Thyroid gland (tissue), 4 donors: ENCODE data around the gene ULK1. TPM values are rescaled to one million over a fixed set of nuclear protein-coding genes. Genes with fewer than 3 reads are reported as not detected.

ENCODE experiments used
- DNase-seq, 2 donors: peaks; one replicate each; pipeline ENCODE4 v3.0.0-alpha.2; 2019
- H3K27ac ChIP-seq, 3 donors: fragments of 200-600 bp; sonication (generic); 1 replicate in 2 of 3; 2 replicates in 1 of 3; pipeline ENCODE4 v1.5.1; 2016 to 2019; ENCODE audit warnings: mild to moderate bottlenecking in 1 of 3, moderate library complexity in 1 of 3
- H3K27me3 ChIP-seq: fragments of 200-600 bp; sonication (generic); one replicate; pipeline ENCODE4 v1.5.1; 2019
- H3K36me3 ChIP-seq, 2 donors: fragments of 200-600 bp; sonication (generic); one replicate each; pipeline ENCODE4 v1.5.1; 2016 to 2019
- H3K4me1 ChIP-seq, 2 donors: fragments of 200-600 bp; sonication (generic); one replicate each; pipeline ENCODE4 v1.5.1; 2017 to 2019
- H3K4me3 ChIP-seq, 3 donors: fragments of 200-600 bp; sonication (generic); replicated peaks in 1 of 3; 1 replicate in 2 of 3; 2 replicates in 1 of 3; pipeline ENCODE4 v1.5.1; 2016; ENCODE audit warnings: mild to moderate bottlenecking in 1 of 3
- H3K9me3 ChIP-seq: fragments of 200-600 bp; sonication (generic); one replicate; pipeline ENCODE4 v1.5.1; 2017
- POLR2A ChIP-seq, 2 donors: fragments of 450-650 bp; IDR thresholded peaks; one replicate each; pipeline ENCODE4 v1.6.1; 2017; ENCODE audit warnings: antibody characterized with exemption in 2 of 2, mild to moderate bottlenecking in 2 of 2, moderate library complexity in 1 of 2
- WGBS, 2 donors: methylation state at CpG; one replicate each; pipeline ENCODE4 v1.1.5; 2017; 5-methylcytosine and 5-hydroxymethylcytosine counted together
- intact Hi-C: fragments of 100-400 bp; cut with DNase I; formaldehyde crosslinking; loops from one replicate; pipeline ENCODE4 v1.15.1; 2023
- total RNA-seq, 4 donors: library from RNA; depleted of rRNA; stranded (reverse); fragments of >200 nt; gene quantifications; one replicate each; pipeline ENCODE4 v1.2.3, GENCODE V29; 2016
- TF ChIP-seq, protein P1 (sequence below), 6 experiments: fragments of 200-600 bp in 3 of 6; fragments of 450-650 bp in 3 of 6; sonication (generic) in 3 of 6; IDR thresholded peaks; one replicate each; pipeline ENCODE4 v1.5.1; 2016 to 2019; ENCODE audit warnings: antibody characterized with exemption in 6 of 6, mild to moderate bottlenecking in 2 of 6, inconsistent platforms in 1 of 6, moderate library complexity in 1 of 6

The ULK1 gene
- total RNA-seq, 4 donors from 2014 or later, result 21.1 to 27.7 (median 21.7) TPM

- intact Hi-C loops, result no loop called here
Observed at GRCh38 chr12:131916306-131917138, 22.1 kb downstream of the ULK1 start.

DNA sequence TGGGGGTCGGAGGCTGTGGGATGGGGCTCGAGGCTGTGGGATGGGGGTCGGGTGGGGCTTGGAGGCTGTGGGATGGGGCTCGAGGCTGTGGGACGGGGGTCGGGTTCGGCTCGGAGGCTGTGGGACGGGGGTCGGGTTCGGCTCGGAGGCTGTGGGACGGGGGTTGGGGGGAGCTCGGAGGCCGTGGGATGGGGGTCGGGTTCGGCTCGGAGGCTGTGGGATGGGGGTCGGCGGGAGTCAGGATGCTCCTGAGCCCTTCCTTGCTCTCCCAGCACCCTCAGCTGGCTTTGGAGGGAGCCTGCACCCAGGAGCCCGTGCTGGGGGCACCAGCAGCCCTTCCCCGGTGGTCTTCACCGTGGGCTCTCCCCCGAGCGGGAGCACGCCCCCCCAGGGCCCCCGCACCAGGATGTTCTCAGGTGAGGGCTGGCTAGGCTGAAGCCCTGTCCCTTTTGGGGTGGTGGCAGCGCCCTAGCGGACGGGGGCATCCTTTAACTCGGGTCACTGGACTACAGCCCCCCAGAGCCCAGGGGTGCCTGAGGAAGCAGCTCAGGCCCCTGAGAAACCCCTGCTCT is 22.8 kb downstream of the ULK1 start:
- TF ChIP-seq, protein P1, sequence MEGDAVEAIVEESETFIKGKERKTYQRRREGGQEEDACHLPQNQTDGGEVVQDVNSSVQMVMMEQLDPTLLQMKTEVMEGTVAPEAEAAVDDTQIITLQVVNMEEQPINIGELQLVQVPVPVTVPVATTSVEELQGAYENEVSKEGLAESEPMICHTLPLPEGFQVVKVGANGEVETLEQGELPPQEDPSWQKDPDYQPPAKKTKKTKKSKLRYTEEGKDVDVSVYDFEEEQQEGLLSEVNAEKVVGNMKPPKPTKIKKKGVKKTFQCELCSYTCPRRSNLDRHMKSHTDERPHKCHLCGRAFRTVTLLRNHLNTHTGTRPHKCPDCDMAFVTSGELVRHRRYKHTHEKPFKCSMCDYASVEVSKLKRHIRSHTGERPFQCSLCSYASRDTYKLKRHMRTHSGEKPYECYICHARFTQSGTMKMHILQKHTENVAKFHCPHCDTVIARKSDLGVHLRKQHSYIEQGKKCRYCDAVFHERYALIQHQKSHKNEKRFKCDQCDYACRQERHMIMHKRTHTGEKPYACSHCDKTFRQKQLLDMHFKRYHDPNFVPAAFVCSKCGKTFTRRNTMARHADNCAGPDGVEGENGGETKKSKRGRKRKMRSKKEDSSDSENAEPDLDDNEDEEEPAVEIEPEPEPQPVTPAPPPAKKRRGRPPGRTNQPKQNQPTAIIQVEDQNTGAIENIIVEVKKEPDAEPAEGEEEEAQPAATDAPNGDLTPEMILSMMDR (IDR thresholded peaks at IDR 0.05), result no peak
- no peak for TF ChIP-seq POLR2A (IDR thresholded peaks at IDR 0.05)
- peaks cover 63 to 77% of the 10 kb centered on the region in 2 donors for H3K36me3 ChIP-seq
- H3K27ac ChIP-seq, result no peak overlapping the region
- no peaks in the 10 kb centered on the region for H3K27me3 ChIP-seq
- H3K4me1 ChIP-seq, result peaks cover 0 to 8% of the 10 kb centered on the region in 2 donors
- intact Hi-C loops, result no loop called here
- 78 to 80% methylated on average over 1 to 14 of the region's 31 CpGs for WGBS, 2 donors
- H3K4me3 ChIP-seq, result no peak overlapping the region
- DNase-seq, result no peak
- no peaks in the 10 kb centered on the region for H3K9me3 ChIP-seq

More at GRCh38 chr12:131916306-131917138, 22.1 kb downstream of the ULK1 start:
- Histone ChIP-seq H3K9me3 (no peaks in the 10 kb centered on the region), H3K36me3 (peaks cover 61 to 77% of the 10 kb centered on the region in 2 donors), H3K27ac (no peak overlapping the region), H3K27me3 (no peaks in the 10 kb centered on the region), H3K4me3 (no peak overlapping the region), H3K4me1 (peaks cover 0 to 10% of the 10 kb centered on the region in 2 donors)
- WGBS, 2 donors, result 90% methylated on average over 21 to 23 of the region's 36 CpGs
- TF ChIP-seq POLR2A (IDR thresholded peaks at IDR 0.05), result no peak
- DNase-seq, result no peak

GRCh38 chr12:131917711-131918306 is 23.4 kb downstream of the ULK1 start:
- DNase-seq, result no peak
- 83 to 100% methylated on average over 1 to 8 of the region's 18 CpGs for WGBS, 2 donors
- Histone ChIP-seq H3K27ac (no peak overlapping the region), H3K27me3 (no peaks in the 10 kb centered on the region), H3K4me1 (peaks cover 0 to 2% of the 10 kb centered on the region in 2 donors), H3K36me3 (peaks cover 63 to 76% of the 10 kb centered on the region in 2 donors), H3K4me3 (no peak overlapping the region), H3K9me3 (no peaks in the 10 kb centered on the region)
- intact Hi-C loops, result no loop called here
- no peak for TF ChIP-seq POLR2A (IDR thresholded peaks at IDR 0.05)
- TF ChIP-seq, protein P1 (IDR thresholded peaks at IDR 0.05), result no peak

DNA sequence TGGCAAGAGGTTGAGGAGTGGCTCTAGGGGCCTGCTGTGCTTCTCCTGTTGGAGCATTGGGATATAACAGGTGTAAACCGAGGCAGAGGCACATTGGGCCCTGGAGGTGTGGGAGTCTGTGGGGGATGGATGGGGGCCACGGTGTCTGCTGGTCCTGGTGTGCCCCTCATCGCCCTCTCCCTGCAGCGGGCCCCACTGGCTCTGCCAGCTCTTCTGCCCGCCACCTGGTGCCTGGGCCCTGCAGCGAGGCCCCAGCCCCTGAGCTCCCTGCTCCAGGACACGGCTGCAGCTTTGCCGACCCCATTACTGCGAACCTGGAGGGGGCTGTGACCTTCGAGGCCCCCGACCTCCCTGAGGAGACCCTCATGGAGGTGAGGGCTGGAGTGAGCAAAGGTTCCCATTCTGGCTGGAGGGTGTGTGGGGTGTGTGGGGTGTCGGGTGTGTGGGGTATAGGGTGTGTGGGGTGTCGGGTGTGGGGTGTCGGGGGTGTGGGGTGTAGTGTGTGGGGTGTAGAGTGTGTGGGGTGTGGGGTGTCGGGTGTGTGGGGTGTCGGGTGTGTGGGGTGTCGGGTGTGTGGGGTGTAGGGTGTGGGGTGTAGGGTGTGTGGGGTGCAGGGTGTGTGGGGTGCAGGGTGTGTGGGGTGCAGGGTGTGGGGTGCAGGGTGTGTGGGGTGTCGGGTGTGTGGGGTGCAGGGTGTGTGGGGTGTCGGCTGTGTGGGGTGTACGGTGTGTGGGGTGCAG is 24.1 kb downstream of the ULK1 start:
- 92 to 94% methylated on average over 11 to 14 of the region's 20 CpGs for WGBS, 2 donors
- no peak overlapping the region for H3K4me3 ChIP-seq
- peaks cover 63 to 71% of the 10 kb centered on the region in 2 donors for H3K36me3 ChIP-seq
- no peak for TF ChIP-seq POLR2A (IDR thresholded peaks at IDR 0.05)
- TF ChIP-seq, protein P1 (IDR thresholded peaks at IDR 0.05), result no peak
- intact Hi-C loops, result no loop called here
- H3K27ac ChIP-seq, result no peak overlapping the region
- DNase-seq, result no peak
- H3K4me1 ChIP-seq, result no peaks in the 10 kb centered on the region
- H3K9me3 ChIP-seq, result no peaks in the 10 kb centered on the region
- no peaks in the 10 kb centered on the region for H3K27me3 ChIP-seq

- WGBS, 2 donors, result 85 to 93% methylated on average over 11 to 16 of the region's 19 CpGs
- intact Hi-C loops, result no loop called here
- H3K4me3 ChIP-seq, result no peak overlapping the region
- peaks cover 58 to 67% of the 10 kb centered on the region in 2 donors for H3K36me3 ChIP-seq
- no peaks in the 10 kb centered on the region for H3K4me1 ChIP-seq
- no peak for TF ChIP-seq POLR2A (IDR thresholded peaks at IDR 0.05)
- TF ChIP-seq, protein P1 (IDR thresholded peaks at IDR 0.05), result no peak
- no peak overlapping the region for H3K27ac ChIP-seq
- no peaks in the 10 kb centered on the region for H3K27me3 ChIP-seq
- no peaks in the 10 kb centered on the region for H3K9me3 ChIP-seq
- no peak for DNase-seq
Observed at GRCh38 chr12:131919051-131919347, 24.6 kb downstream of the ULK1 start.
